GM10847 (cell line): Measurements from ENCODE around the gene HECW1.

Source experiments
- POLR2A ChIP-seq: IDR thresholded peaks from 2 replicates; pipeline ENCODE4 v1.6.1; 2011; ENCODE audit not compliant: insufficient read length; ENCODE audit errors: extremely low read depth

The HECW1 gene

DNA sequence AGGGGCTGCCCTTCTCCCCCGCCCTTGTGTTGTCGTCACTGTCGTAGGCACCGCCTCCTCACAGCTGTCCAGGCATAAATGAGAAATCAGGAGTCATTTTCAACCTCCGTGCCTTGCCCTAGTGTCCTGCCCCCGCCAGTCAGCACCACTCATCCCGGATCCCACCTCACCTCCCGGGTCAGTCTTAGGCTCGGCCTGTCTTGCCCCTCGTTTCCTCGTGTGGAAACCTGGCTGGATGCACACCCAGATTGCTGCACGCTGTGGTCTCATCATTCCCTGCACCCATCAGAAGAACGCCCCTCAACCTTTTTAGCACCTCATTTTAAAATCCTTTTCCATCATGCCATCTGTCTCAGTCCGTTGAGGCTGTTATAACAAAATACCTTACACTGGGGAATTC is 213.1 kb downstream of the HECW1 start:
- no peak for TF ChIP-seq POLR2A

DNA sequence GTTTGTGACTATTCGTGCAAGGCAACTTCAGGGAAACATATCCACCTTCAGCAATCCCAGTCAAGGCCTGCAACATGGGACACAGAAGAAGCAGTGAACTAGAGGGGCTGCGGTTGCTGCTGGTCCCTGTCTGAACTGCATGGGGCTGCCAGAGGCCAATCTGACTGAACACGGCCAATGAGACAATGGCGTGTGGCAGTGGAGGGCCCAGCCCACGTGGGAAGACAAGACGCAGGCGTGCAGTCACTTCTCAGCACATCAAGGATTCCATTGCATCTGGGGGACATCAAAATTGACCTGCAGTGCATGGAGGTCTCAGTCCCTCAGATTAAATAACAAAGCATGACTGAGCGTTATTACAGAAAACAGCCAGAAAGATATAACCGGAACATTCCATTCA is 215.9 kb downstream of the HECW1 start:
- TF ChIP-seq POLR2A = no peak

DNA sequence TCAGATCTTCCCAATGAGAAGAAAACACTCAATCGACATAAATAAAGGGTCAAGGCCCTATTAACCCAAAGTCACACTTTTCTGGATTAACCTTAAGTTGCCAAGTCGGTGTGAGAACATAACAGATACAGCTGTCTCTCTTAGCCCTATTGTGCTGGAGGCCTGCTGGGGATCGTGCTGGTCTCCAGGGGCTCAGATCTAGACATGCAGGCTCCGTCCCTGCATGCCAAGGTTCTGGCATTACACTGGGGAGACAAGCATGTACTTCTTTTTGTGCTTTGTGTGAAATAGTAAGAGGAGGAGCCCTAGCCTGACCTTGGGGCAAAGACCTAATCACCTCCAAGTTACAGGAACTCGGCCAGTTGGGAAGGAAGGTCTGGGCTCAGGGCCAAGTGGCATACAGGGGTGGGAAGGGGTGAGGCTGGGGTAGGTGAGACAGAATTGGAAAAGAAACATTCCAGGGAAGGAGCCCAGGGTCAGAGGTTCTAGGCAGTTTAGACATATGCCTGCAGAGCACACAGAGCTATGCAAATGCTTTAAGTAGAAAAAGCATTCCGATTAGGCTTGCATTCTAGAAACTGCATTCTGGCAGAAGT is 216.4 kb downstream of the HECW1 start:
- TF ChIP-seq POLR2A = no peak

DNA sequence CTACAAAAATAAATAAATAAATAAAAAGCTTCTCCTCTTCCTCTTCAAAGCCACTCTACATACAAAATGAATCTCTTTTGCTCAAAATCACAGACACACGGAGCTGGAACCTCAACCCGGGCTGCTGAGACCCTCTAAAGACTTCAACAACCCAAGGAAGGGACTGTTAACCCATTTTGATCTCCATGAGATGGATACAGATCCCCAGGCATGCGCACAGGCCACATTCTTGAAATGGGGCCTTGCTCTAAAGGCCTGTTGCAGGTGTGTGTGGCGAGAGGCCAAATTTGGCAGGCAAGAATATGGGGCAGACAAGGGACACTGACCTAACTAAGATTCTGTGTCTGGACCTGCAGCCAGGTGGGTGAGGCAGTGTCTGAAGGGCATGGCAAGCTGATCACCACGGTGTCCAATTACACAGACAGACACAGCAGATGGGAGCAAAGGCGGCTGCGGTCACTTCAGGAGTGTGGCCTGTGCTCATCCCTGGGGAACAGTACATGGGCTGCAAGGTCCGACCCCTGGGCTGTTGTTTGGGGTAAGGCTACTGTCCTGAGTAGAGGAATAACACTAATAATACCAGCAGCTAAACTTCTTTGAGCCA is 219.8 kb downstream of the HECW1 start:
- TF ChIP-seq POLR2A = no peak

DNA sequence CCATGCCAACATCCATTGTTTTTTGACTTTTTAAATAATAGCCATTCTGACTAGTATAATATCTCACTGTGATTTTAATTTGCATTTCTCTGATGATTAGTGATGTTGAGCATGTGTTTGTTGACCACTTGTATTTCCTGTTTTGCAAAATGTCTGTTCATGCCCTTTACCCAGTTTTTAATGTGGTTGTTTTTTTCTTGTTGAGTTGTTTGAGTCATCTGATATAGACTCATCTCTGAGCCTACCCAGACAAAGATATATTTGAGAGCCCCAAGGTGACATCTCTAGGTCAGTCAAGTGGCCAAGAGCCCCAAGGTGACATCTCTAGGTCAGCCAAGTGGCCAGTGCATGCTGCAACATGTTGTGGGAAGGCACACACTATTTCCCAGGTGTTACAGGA is 224.7 kb downstream of the HECW1 start:
- TF ChIP-seq POLR2A = no peak

DNA sequence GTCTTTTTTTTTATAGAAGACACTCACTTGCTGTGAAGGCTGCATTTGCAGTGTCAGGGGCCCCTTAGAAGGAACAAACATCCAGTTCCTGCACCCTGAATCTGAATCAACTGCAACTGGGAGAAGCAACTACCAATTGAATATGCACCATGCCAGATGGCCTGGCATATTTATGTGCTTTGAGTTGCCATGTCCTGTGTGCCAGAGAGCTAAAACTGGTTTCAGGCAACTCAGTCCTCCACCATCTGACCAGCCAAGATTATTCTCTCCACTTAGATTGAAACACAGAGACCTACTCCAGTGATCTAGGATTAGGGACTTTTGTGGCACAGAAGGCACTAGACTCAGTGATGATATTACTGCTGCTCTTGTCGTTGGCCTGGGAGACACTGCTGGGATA is 225.4 kb downstream of the HECW1 start:
- no peak for TF ChIP-seq POLR2A

DNA sequence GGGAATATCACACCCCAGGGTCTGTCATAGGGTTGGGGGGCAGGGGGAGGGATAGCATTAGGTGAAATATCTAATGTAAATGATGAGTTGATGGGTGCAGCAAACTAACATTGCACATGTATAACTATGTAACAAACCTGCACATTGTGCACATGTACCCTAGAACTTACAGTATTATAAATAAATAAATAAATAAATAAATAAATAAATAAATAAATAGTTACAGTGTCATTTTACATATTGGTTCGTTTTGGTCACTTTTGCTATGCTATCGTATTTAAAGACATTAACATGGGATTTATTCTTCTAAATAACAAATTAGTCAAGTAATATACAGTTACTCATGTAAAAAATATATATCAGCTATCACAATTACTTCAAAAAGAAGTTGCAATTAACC is 228.7 kb downstream of the HECW1 start:
- TF ChIP-seq POLR2A = no peak

DNA sequence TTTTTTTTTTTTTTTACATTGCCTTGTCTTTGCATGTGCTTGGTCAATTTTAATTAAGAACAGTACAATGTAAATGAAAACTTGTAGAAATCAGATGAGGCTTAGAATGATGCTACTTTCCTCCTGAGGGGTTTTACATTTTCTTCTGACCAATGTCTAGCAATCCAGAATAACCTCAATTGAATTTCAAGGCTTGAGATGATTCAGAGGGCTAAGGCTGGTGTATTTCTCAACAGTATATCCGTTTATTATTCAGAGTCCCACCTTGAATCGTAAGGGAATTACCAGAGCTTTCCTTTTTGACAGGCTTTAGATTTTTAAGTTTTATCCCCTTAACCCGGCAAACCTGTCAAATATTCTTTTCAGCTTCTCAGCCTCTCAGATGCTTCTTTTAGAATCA is 239.2 kb downstream of the HECW1 start:
- TF ChIP-seq POLR2A = no peak

DNA sequence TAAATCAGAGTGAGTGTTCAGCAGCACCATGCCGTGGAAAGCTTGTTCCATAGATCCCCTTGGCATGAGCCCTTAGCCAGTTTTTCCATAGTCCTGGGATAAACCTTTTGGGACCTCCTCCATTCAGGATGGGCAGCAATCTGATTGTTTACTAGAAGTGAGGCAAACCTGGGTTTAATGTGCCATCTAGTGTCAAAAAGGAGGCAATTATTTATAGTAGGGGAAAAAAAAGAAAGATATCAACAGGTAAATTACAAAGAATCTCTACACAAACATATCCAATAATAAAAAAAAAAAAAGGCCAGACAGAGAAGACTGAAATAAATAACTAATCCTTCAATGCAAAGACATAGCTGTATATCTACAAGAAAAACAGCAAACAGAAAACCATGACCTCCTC is 241.5 kb downstream of the HECW1 start:
- no peak for TF ChIP-seq POLR2A

DNA sequence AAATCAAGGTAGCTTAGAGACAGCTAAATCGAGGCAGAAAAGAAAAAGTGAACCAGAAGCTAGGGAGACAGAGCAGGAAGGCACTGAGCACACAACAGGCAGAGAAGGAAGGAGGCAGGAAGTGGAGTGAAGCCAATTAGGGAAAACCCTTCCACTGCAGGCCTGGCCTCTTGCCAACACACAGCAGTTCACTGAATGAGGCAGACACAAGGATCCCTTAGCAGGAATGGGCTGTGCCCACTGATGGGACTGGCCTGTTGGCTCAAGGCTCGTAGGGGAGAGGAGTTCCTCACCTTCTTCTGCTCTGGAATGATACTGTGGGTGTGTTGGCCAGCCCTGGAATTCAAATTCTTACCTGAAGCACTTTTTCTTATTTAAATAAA is 250.2 kb downstream of the HECW1 start:
- no peak for TF ChIP-seq POLR2A

DNA sequence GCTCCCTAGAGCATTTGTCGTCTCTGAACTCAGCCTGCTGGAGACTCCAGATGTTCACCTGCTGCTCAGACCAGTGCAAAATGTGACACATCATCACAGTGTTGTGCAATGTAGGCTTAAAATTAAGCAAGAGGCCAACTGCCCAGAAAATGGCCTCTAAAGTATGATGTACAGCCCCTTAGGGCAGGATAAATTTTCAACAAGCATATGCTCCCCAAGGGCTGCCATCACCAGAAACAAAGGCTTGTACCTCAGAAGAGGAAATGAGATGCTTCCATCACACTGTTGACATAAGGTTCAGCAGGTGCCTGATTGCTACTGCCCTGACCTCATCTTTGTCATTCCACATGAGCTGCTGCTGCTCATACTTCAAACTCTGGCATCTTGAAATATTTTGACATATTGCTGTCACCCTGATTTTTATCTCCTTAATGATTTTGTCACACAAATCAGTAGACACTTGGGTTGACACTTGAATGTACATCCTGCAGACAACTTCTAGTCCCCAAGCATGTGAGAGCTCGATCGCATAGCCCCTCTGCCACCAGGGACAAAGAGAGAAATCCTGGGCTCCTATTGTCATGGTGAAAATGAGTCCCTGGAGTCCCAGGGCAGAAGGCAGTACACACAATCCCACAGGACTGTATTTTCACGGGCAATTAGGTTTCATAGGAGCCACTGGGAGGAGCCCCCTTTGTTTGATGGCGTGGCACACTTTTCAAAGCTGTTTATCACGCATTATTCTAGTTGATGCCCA is 250.8 kb downstream of the HECW1 start:
- no peak for TF ChIP-seq POLR2A

DNA sequence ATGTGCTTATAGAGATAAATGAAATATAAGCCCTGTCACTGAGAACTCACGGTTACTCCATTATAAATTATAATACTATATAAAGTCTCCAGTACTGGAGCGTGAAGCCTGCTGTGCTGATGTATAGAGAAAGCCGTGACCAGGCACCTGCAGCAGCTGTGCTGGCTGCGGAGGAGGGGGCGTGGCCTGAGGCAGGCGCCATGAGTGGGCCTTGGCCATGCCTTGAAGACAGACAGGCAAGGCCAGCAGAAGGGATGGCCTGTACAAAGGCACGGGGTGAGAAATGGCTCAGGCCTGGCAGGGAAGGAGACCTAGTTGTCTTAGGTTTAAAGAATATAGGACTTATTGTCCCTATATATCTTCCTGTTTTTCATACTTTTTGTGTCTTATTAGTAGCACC is 251.9 kb downstream of the HECW1 start:
- no peak for TF ChIP-seq POLR2A

DNA sequence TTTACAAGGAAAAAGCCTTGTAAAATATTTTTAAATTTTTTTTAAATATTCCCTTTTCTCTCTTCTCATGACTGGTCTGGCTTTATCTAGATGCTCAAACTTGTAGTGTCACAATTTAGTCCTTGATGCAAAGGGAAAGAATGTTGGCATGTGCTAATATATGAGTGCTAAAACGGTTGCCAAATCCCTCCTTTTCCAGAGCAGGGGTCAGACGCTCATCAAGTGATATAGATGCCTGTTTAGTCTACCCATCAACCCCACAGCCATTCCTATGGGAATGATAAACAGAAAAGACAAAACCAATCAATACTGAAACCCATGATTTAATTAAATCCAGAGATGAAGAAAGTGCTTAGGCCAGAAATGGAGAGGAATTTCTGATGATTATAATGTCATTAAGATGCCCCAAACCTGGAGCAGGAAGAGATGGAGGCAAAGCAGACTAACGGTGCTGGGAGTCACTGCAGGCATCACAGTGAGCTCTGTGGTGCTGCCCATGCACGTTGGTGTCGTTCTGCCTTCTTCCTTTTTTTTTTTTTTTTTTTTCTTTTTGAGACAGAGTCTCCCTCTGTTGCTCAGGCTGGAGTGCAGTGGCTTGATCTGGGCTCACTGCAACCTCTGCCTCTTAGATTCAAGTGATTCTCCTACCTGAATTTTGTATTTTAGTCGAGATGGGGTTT is 260.4 kb downstream of the HECW1 start:
- TF ChIP-seq POLR2A = no peak

DNA sequence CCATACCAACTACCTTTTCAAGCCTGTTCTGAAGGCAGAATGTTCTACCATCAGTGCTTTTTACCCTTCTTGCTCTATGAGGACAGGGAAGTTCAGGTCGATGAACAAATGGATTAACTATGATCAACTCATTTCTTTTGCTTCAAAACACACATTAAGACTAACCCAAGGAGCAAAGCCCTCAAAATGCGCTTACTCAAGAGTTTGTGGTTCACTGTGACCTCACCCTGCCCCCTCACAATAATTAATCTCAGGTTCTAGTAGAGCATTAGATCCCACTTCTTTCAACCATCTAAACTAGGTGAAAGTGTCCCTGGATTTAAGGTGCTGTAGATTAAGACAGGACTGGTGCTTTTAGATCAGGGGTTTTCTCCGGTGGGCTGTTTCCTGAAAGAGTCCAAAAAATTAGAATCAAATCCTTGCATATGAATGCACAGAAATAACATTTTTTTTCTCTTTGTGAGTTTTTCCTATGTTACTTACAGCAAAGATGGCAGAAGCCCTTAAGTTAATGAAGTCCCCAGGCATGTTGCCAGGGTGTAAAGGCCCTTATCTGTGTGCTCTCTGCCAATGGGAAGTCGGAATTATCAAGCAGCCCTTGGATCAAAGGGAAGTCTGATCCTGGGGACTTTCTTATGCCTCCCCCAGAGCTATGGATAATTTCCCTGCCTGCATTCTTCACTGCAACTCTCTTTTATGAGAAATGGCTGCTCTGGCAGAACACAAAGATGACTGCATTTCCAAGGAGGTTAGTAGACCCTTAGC is 264.9 kb downstream of the HECW1 start:
- no peak for TF ChIP-seq POLR2A

DNA sequence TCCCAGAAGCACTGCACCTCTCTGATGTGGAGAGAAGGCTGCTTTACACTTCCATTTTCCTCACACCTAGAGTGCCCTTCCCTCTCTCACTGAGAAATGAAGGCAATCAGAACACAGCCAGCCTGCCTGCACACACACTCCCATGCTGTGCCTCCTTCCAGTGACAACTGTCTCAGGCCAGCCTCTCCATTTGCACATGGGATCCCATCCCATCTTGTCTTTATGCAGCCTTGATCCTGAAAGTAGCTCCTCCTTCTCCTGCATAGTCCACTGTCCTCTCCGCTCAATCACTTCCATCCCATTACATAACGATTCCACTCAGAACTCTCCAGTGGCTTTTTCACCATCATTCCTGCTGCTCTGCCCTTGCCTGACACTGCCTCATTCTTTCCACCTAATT is 266.8 kb downstream of the HECW1 start:
- no peak for TF ChIP-seq POLR2A
